ENCODE measurements around the gene IL1B. TPM values are rescaled to one million over a fixed set of nuclear protein-coding genes. Genes with fewer than 3 reads are reported as not detected.

The IL1B gene
- polyA plus RNA-seq, 1 donor from 2014 or later, result not detected

DNA sequence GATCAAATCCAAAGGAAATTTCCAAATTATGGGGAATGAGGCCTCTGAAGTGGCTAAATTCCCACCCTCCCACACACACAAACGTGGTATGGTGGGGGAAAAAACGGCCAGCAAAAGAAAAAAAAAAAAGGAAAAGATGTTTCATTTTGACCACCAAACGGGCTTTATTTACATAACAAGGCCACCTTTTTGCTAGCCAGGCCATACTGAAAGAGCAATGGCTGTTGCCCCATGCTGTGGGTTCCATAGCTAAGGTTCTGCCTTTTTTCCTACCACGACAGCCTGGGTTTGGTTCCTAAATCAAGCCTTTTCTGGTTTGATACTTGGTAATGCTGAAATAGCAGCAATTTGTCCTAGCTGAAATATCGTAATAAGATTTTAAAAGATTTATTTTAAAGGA lies 14.0 kb upstream of the IL1B start:
- no peak for TF ChIP-seq SMC3 (conservative IDR thresholded peaks at IDR 0.05; ENCODE audit: poor library complexity)
- no peak for TF ChIP-seq TAF1 (IDR thresholded peaks at IDR 0.05; ENCODE audit: low read depth)
- TF ChIP-seq, protein P1, sequence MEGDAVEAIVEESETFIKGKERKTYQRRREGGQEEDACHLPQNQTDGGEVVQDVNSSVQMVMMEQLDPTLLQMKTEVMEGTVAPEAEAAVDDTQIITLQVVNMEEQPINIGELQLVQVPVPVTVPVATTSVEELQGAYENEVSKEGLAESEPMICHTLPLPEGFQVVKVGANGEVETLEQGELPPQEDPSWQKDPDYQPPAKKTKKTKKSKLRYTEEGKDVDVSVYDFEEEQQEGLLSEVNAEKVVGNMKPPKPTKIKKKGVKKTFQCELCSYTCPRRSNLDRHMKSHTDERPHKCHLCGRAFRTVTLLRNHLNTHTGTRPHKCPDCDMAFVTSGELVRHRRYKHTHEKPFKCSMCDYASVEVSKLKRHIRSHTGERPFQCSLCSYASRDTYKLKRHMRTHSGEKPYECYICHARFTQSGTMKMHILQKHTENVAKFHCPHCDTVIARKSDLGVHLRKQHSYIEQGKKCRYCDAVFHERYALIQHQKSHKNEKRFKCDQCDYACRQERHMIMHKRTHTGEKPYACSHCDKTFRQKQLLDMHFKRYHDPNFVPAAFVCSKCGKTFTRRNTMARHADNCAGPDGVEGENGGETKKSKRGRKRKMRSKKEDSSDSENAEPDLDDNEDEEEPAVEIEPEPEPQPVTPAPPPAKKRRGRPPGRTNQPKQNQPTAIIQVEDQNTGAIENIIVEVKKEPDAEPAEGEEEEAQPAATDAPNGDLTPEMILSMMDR (IDR thresholded peaks at IDR 0.05; ENCODE audit: poor library complexity, severe bottlenecking), result no peak
- no peak for TF ChIP-seq RAD21 (conservative IDR thresholded peaks at IDR 0.05)
- no peak for TF ChIP-seq EZH2 (IDR thresholded peaks at IDR 0.05; ENCODE audit: borderline replicate concordance, insufficient read depth, low read length, poor library complexity, severe bottlenecking)
- TF ChIP-seq EP300 (conservative IDR thresholded peaks at IDR 0.05; ENCODE audit: poor library complexity, severe bottlenecking), result no peak
- no peak for TF ChIP-seq MXI1 (conservative IDR thresholded peaks at IDR 0.05; ENCODE audit: poor library complexity, severe bottlenecking)
- TF ChIP-seq, protein P2, sequence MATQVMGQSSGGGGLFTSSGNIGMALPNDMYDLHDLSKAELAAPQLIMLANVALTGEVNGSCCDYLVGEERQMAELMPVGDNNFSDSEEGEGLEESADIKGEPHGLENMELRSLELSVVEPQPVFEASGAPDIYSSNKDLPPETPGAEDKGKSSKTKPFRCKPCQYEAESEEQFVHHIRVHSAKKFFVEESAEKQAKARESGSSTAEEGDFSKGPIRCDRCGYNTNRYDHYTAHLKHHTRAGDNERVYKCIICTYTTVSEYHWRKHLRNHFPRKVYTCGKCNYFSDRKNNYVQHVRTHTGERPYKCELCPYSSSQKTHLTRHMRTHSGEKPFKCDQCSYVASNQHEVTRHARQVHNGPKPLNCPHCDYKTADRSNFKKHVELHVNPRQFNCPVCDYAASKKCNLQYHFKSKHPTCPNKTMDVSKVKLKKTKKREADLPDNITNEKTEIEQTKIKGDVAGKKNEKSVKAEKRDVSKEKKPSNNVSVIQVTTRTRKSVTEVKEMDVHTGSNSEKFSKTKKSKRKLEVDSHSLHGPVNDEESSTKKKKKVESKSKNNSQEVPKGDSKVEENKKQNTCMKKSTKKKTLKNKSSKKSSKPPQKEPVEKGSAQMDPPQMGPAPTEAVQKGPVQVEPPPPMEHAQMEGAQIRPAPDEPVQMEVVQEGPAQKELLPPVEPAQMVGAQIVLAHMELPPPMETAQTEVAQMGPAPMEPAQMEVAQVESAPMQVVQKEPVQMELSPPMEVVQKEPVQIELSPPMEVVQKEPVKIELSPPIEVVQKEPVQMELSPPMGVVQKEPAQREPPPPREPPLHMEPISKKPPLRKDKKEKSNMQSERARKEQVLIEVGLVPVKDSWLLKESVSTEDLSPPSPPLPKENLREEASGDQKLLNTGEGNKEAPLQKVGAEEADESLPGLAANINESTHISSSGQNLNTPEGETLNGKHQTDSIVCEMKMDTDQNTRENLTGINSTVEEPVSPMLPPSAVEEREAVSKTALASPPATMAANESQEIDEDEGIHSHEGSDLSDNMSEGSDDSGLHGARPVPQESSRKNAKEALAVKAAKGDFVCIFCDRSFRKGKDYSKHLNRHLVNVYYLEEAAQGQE (IDR thresholded peaks at IDR 0.05; ENCODE audit: borderline replicate concordance), result no peak
- TF ChIP-seq POLR2AphosphoS5 (IDR thresholded peaks at IDR 0.05), result no peak
- H3K4me3 ChIP-seq (ENCODE audit: low read length), result no peak overlapping the region
- H3K4me2 ChIP-seq (ENCODE audit: low read length), result no peak overlapping the region
- no peak overlapping the region for H2AFZ ChIP-seq (ENCODE audit: low read depth, low read length)
- no peaks in the 10 kb centered on the region for H3K9me3 ChIP-seq (ENCODE audit: low read length)
- no peaks in the 10 kb centered on the region for H3K27me3 ChIP-seq (ENCODE audit: insufficient read depth, low read depth, low read length)
- H3K9ac ChIP-seq (ENCODE audit: low read length), result no peak overlapping the region
- H3F3A ChIP-seq (ENCODE audit: insufficient read depth, low read length, poor library complexity, severe bottlenecking), result no peaks in the 10 kb centered on the region
- H4K20me1 ChIP-seq (ENCODE audit: insufficient read depth), result no peaks in the 10 kb centered on the region
- no peak overlapping the region for H3K27ac ChIP-seq (ENCODE audit: low read length)
- H3K79me2 ChIP-seq (replicated peaks; ENCODE audit: insufficient read depth, low read length), result no peaks in the 10 kb centered on the region
- H3K9me2 ChIP-seq (ENCODE audit: insufficient read depth, low read length), result no peaks in the 10 kb centered on the region
- H3K36me3 ChIP-seq (ENCODE audit: insufficient read depth, low read length), result no peaks in the 10 kb centered on the region

DNA sequence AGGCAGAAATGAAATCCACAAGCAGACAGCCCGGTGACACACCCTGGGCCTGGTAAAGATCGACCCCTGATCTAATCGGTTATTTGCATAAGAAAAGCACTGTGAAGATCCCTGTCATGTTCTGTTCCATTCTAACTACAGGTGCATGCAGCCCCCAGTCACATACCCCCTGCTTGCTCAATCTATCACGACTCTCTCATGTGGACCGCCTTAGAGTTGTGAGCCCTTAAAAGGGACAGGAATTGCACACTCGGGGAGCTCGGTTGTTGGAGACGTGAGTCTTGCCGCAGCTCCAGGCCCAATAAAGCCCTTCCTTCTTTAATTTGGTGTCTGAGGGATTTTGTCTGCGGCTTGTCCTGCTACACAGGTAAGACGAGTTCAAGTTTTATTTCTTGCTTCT lies 13.4 kb upstream of the IL1B start:
- Histone ChIP-seq H3K79me2 (replicated peaks; ENCODE audit: insufficient read depth, low read length) (no peaks in the 10 kb centered on the region), H3K4me3 (ENCODE audit: low read length) (no peak overlapping the region), H3K27me3 (ENCODE audit: insufficient read depth, low read depth, low read length) (no peaks in the 10 kb centered on the region), H3K4me2 (ENCODE audit: low read length) (no peak overlapping the region), H3K9me3 (ENCODE audit: low read length) (no peaks in the 10 kb centered on the region), H3K27ac (ENCODE audit: low read length) (no peak overlapping the region), H2AFZ (ENCODE audit: low read depth, low read length) (no peak overlapping the region), H3K9me2 (ENCODE audit: insufficient read depth, low read length) (no peaks in the 10 kb centered on the region), H3K36me3 (ENCODE audit: insufficient read depth, low read length) (no peaks in the 10 kb centered on the region), H3K9ac (ENCODE audit: low read length) (no peak overlapping the region), H4K20me1 (ENCODE audit: insufficient read depth) (no peaks in the 10 kb centered on the region), H3F3A (ENCODE audit: insufficient read depth, low read length, poor library complexity, severe bottlenecking) (no peaks in the 10 kb centered on the region)
- TF ChIP-seq MXI1 (conservative IDR thresholded peaks at IDR 0.05; ENCODE audit: poor library complexity, severe bottlenecking), result no peak
- no peak for TF ChIP-seq RAD21 (conservative IDR thresholded peaks at IDR 0.05)
- TF ChIP-seq SMC3 (conservative IDR thresholded peaks at IDR 0.05; ENCODE audit: poor library complexity), result no peak
- TF ChIP-seq, protein P2 (IDR thresholded peaks at IDR 0.05; ENCODE audit: borderline replicate concordance), result no peak
- no peak for TF ChIP-seq EP300 (conservative IDR thresholded peaks at IDR 0.05; ENCODE audit: poor library complexity, severe bottlenecking)
- TF ChIP-seq POLR2AphosphoS5 (IDR thresholded peaks at IDR 0.05), result no peak
- TF ChIP-seq, protein P1 (IDR thresholded peaks at IDR 0.05; ENCODE audit: poor library complexity, severe bottlenecking), result no peak
- no peak for TF ChIP-seq EZH2 (IDR thresholded peaks at IDR 0.05; ENCODE audit: borderline replicate concordance, insufficient read depth, low read length, poor library complexity, severe bottlenecking)
- TF ChIP-seq TAF1 (IDR thresholded peaks at IDR 0.05; ENCODE audit: low read depth), result no peak
